Activated T-cell treated with anti-CD3 and anti-CD28 coated beads, Interleukin-2, amount 50 U/mL, for 72 hours (primary cell): ENCODE data around the gene GDF7. TPM values are rescaled to one million over a fixed set of nuclear protein-coding genes. Genes with fewer than 3 reads are reported as not detected.

Experiments used
- ATAC-seq, 2 donors: fragments of 150-1000 bp; cut with Tn5 transposase; replicated peaks in 1 of 2; 2 replicates each; pipeline ENCODE4 v1.10.0; 2021; ENCODE audit warnings: moderate library complexity in 2 of 2, mild to moderate bottlenecking in 1 of 2
- DNase-seq, 2 donors: peaks; one replicate each; pipeline ENCODE4 v3.0.0; 2021 to 2022; ENCODE audit warnings: mixed read lengths in 1 of 2
- H3K27ac Mint-ChIP-seq: one replicate; pipeline ENCODE4 v1.8.0; 2022; ENCODE audit warnings: mild to moderate bottlenecking, moderate library complexity, mixed read lengths
- H3K27me3 Mint-ChIP-seq: one replicate; pipeline ENCODE4 v1.8.0; 2022; ENCODE audit warnings: low read depth, mixed read lengths
- H3K36me3 Mint-ChIP-seq, 2 donors: one replicate each; pipeline ENCODE4 v1.8.0; 2022; ENCODE audit warnings: mixed read lengths in 2 of 2, mild to moderate bottlenecking in 1 of 2; ENCODE audit not compliant: insufficient read depth in 2 of 2
- H3K4me1 Mint-ChIP-seq: one replicate; pipeline ENCODE4 v1.8.0; 2022; ENCODE audit warnings: low read depth, mixed read lengths
- H3K4me3 Mint-ChIP-seq, 2 donors: one replicate each; pipeline ENCODE4 v1.8.0; 2022; ENCODE audit warnings: mild to moderate bottlenecking in 2 of 2, mixed read lengths in 2 of 2, moderate library complexity in 2 of 2
- H3K9me3 Mint-ChIP-seq, 2 donors: one replicate each; pipeline ENCODE4 v1.8.0; 2022; ENCODE audit warnings: mixed read lengths in 2 of 2
- total RNA-seq, 2 donors: library from RNA; stranded (reverse); gene quantifications; one replicate each; pipeline ENCODE4 v1.2.3, GENCODE V29; 2022

GDF7 gene
- total RNA-seq, 2 donors from 2014 or later = 0.07 TPM; not detected in 1

DNA sequence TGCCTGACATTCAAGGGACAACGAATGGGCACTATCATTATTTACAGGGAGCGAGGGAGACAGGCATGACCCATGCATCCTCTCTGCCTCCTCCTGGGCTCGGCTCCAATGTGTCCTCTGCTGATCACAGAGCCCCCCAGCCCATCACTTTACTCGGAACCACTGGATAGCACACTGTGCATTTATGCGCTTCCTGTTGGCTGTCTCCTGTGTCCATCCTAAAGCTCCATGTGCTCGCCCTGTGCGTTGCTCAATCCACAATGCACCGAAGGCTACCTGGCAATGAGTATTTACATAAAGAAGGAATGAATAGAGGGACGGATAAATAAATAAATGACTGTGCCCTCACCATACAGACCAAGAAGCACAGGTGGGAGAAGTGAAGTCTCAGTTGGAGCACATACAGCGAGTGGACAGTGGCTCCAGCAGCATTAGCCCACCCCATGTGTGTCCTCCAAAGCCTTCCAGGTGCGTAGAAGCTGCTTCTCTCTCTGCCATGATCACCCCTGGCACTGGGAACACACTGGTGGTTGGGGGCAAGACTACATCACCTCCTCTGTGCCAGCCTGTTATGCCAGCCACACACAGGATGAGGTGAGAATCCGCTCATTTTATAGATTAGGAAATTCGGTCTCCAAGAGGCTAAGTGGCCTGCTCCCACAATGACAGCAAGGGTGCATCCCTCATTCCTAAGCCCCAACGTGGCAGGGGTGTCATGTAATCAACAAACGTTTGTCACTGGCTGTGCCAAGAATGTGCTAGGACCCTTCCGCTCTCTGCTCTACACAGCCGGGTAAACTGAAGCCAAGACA, 2.3 kb upstream of the GDF7 start:
- Mint-ChIP-seq H3K4me3 (peak overlapping the region; percentile 35 to 43), H3K4me1 (no peaks in the 10 kb centered on the region), H3K36me3 (no peaks in the 10 kb centered on the region), H3K27me3 (peaks cover 83% of the 10 kb centered on the region), H3K27ac (no peak overlapping the region), H3K9me3 (no peaks in the 10 kb centered on the region)
- DNase-seq (no peak), ATAC-seq (no peak)

GRCh38 chr2:20665243-20666004, 1.5 kb upstream of the GDF7 start:
- ATAC-seq = no peak
- no peak for DNase-seq
- Mint-ChIP-seq H3K4me1 (no peaks in the 10 kb centered on the region), H3K27me3 (peaks cover 77% of the 10 kb centered on the region), H3K9me3 (no peaks in the 10 kb centered on the region), H3K36me3 (no peaks in the 10 kb centered on the region), H3K27ac (no peak overlapping the region), H3K4me3 (peak overlapping the region; percentile 84 to 90)

GRCh38 chr2:20666005-20666303, 990 bp upstream of the GDF7 start:
- Mint-ChIP-seq H3K4me1 (no peaks in the 10 kb centered on the region), H3K9me3 (no peaks in the 10 kb centered on the region), H3K4me3 (peak overlapping the region; percentile 84 to 90), H3K27ac (no peak overlapping the region), H3K36me3 (no peaks in the 10 kb centered on the region), H3K27me3 (peaks cover 72% of the 10 kb centered on the region)
- ATAC-seq (peak; percentile 11 to 22), DNase-seq (no peak)

- no peak overlapping the region for H3K27ac Mint-ChIP-seq
- H3K9me3 Mint-ChIP-seq = no peaks in the 10 kb centered on the region
- H3K36me3 Mint-ChIP-seq = no peaks in the 10 kb centered on the region
- H3K4me3 Mint-ChIP-seq = peak overlapping the region; percentile 40 to 59
- DNase-seq (no peak), ATAC-seq (peak; percentile 19 to 47)
- H3K4me1 Mint-ChIP-seq = no peaks in the 10 kb centered on the region
- H3K27me3 Mint-ChIP-seq = peaks cover 73% of the 10 kb centered on the region
Measured at GRCh38 chr2:20667151-20667530, 197 bp downstream of the GDF7 start.

GRCh38 chr2:20667531-20668401, 822 bp downstream of the GDF7 start:
- no peaks in the 10 kb centered on the region for H3K36me3 Mint-ChIP-seq
- H3K27ac Mint-ChIP-seq = no peak overlapping the region
- ATAC-seq = peak in 1 of 2 donors; percentile 2
- H3K9me3 Mint-ChIP-seq = no peaks in the 10 kb centered on the region
- no peaks in the 10 kb centered on the region for H3K4me1 Mint-ChIP-seq
- no peak for DNase-seq
- H3K27me3 Mint-ChIP-seq = peaks cover 71% of the 10 kb centered on the region
- peak overlapping the region; percentile 59 to 74 for H3K4me3 Mint-ChIP-seq

GRCh38 chr2:20668451-20668850, 1.5 kb downstream of the GDF7 start:
- H3K27me3 Mint-ChIP-seq = peaks cover 72% of the 10 kb centered on the region
- no peak overlapping the region for H3K27ac Mint-ChIP-seq
- H3K4me1 Mint-ChIP-seq = no peaks in the 10 kb centered on the region
- no peak for ATAC-seq
- peak overlapping the region in 1 of 2 donors; percentile 59 for H3K4me3 Mint-ChIP-seq
- H3K9me3 Mint-ChIP-seq = no peaks in the 10 kb centered on the region
- H3K36me3 Mint-ChIP-seq = no peaks in the 10 kb centered on the region
- DNase-seq = no peak

GRCh38 chr2:20668871-20669475, 2.0 kb downstream of the GDF7 start:
- no peak for DNase-seq
- H3K4me1 Mint-ChIP-seq = no peaks in the 10 kb centered on the region
- no peak overlapping the region for H3K4me3 Mint-ChIP-seq
- H3K9me3 Mint-ChIP-seq = no peaks in the 10 kb centered on the region
- ATAC-seq = no peak
- H3K27ac Mint-ChIP-seq = no peak overlapping the region
- no peaks in the 10 kb centered on the region for H3K36me3 Mint-ChIP-seq
- H3K27me3 Mint-ChIP-seq = peaks cover 72% of the 10 kb centered on the region

DNA sequence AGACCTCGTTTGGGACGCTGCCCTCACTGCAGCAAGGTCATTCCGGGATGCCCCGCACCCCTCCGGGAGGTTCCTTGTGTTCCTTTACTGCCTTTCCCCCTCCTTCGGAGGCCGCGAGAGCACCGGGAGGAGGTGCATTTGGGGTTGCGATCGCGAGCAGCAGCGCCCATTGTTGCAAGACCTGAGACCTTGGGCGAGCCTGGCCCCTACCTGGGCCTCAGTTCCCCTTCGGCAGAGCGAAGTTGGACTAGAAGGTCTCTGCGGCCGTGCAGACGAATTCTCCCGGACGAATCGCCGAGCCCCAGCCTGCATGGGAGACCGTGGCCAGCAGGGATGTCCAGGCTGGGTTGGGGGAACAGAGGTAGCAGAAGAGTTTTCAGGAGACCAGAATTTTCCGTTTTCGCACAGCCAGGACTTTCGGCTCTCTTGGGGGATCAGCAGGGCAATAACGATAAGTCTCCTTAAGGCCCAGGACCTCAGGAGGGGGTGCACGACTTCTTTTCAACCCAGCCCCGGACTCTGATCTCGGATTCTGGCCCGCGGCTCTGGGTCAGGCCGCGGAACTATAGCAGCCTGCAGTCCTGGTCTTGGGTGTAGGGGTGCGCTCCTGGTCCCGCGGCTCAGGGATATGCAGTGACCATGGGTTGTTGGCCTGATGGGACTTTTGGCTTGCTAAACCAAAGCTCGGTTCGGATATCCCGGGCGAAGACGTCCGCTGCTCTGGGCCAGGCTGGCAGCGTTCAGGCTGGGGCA, 2.8 kb downstream of the GDF7 start:
- H3K27me3 Mint-ChIP-seq = peaks cover 68% of the 10 kb centered on the region
- H3K4me3 Mint-ChIP-seq = peak overlapping the region in 1 of 2 donors; percentile 22
- H3K4me1 Mint-ChIP-seq = no peaks in the 10 kb centered on the region
- no peaks in the 10 kb centered on the region for H3K9me3 Mint-ChIP-seq
- ATAC-seq (no peak), DNase-seq (no peak)
- H3K36me3 Mint-ChIP-seq = no peaks in the 10 kb centered on the region
- no peak overlapping the region for H3K27ac Mint-ChIP-seq

DNA sequence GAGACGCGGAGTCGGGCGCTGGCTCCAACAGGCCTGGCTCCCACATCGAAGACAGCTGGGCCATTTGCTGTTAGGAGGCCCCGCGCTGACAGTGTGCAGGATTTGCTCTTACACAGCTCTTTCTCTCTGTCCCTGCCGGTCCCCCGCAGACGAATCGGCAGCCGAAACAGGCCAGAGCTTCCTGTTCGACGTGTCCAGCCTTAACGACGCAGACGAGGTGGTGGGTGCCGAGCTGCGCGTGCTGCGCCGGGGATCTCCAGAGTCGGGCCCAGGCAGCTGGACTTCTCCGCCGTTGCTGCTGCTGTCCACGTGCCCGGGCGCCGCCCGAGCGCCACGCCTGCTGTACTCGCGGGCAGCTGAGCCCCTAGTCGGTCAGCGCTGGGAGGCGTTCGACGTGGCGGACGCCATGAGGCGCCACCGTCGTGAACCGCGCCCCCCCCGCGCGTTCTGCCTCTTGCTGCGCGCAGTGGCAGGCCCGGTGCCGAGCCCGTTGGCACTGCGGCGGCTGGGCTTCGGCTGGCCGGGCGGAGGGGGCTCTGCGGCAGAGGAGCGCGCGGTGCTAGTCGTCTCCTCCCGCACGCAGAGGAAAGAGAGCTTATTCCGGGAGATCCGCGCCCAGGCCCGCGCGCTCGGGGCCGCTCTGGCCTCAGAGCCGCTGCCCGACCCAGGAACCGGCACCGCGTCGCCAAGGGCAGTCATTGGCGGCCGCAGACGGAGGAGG, 3.5 kb downstream of the GDF7 start:
- Mint-ChIP-seq H3K4me3 (no peak overlapping the region), H3K9me3 (no peaks in the 10 kb centered on the region), H3K4me1 (no peaks in the 10 kb centered on the region), H3K36me3 (no peaks in the 10 kb centered on the region), H3K27me3 (peaks cover 61% of the 10 kb centered on the region), H3K27ac (no peak overlapping the region)
- DNase-seq = no peak
- ATAC-seq = no peak

GRCh38 chr2:20671036-20671735, 4.2 kb downstream of the GDF7 start:
- no peak for DNase-seq
- ATAC-seq = no peak
- Mint-ChIP-seq H3K36me3 (no peaks in the 10 kb centered on the region), H3K4me3 (peak overlapping the region; percentile 17 to 25), H3K27me3 (peaks cover 54% of the 10 kb centered on the region), H3K27ac (no peak overlapping the region), H3K9me3 (no peaks in the 10 kb centered on the region), H3K4me1 (no peaks in the 10 kb centered on the region)

- Mint-ChIP-seq H3K27me3 (peaks cover 50% of the 10 kb centered on the region), H3K9me3 (no peaks in the 10 kb centered on the region), H3K36me3 (no peaks in the 10 kb centered on the region), H3K4me1 (no peaks in the 10 kb centered on the region), H3K4me3 (peak overlapping the region in 1 of 2 donors; percentile 25), H3K27ac (no peak overlapping the region)
- DNase-seq = no peak
- ATAC-seq = no peak
Measured at GRCh38 chr2:20671736-20672080, 4.8 kb downstream of the GDF7 start.
